Caco-2 (cell line): ENCODE data around the gene PSMD1. TPM values are rescaled to one million over a fixed set of nuclear protein-coding genes. Genes with fewer than 3 reads are reported as not detected.
A peak's percentile ranks its signal among the peaks of the same experiment; 100 is the strongest.

ENCODE experiments used
- BruUV-seq: library from RNA; stranded (reverse); fragments of 400-500 nt; replicated peaks from 2 replicates; lab custom pipeline; 2021; lab: Mats Ljungman, UMichigan
- CTCF ChIA-PET: fragments of 300-600 bp; sonication (Branson Sonifier 250); formaldehyde crosslinking; loops from one replicate; lab custom pipeline; 2022; ENCODE audit warnings: antibody characterized with exemption; lab: Charles Lee
- POLR2A ChIA-PET: fragments of 300-600 bp; sonication (Branson Sonifier 250); formaldehyde crosslinking; loops from one replicate; lab custom pipeline; 2022; ENCODE audit warnings: antibody characterized with exemption; lab: Charles Lee
- DNase-seq, 2 experiments: peaks; one replicate each; pipeline versions ENCODE4 v3.0.0 to v3.0.0-alpha.2; 2020 to 2022
- H3K27me3 ChIP-seq: replicated peaks from 2 replicates; pipeline ENCODE4 v1.6.0; 2011; ENCODE audit warnings: low read length; ENCODE audit not compliant: control insufficient read depth, insufficient read depth
- H3K36me3 ChIP-seq: 2 replicates; pipeline ENCODE4 v1.5.1; 2011; ENCODE audit warnings: low read length; ENCODE audit not compliant: control insufficient read depth, insufficient read depth
- H3K4me1 ChIP-seq: fragments of 250-450 bp; sonication (Bioruptor Pico); 2 replicates; pipeline ENCODE4 v1.5.1; 2020; ENCODE audit warnings: mild to moderate bottlenecking
- H3K4me3 ChIP-seq: 2 replicates; pipeline ENCODE4 v1.5.1; 2011; ENCODE audit warnings: low read depth, mild to moderate bottlenecking, control low read depth, low read length
- H3K9me3 ChIP-seq: fragments of 250-450 bp; sonication (Bioruptor Pico); 2 replicates; pipeline ENCODE4 v1.5.1; 2020; ENCODE audit warnings: mild to moderate bottlenecking, moderate library complexity
- H3K27ac Mint-ChIP-seq: one replicate; pipeline ENCODE4 v1.8.0; 2022; ENCODE audit warnings: mixed read lengths; ENCODE audit not compliant: unreplicated experiment
- H3K27me3 Mint-ChIP-seq: one replicate; pipeline ENCODE4 v1.8.0; 2022; ENCODE audit warnings: mixed read lengths; ENCODE audit not compliant: insufficient read depth, unreplicated experiment
- H3K36me3 Mint-ChIP-seq: one replicate; pipeline ENCODE4 v1.8.0; 2022; ENCODE audit warnings: mild to moderate bottlenecking, mixed read lengths; ENCODE audit not compliant: insufficient read depth, unreplicated experiment
- H3K4me1 Mint-ChIP-seq: one replicate; pipeline ENCODE4 v1.8.0; 2022; ENCODE audit warnings: low read depth, mixed read lengths; ENCODE audit not compliant: unreplicated experiment
- H3K4me3 Mint-ChIP-seq: one replicate; pipeline ENCODE4 v1.8.0; 2022; ENCODE audit warnings: mild to moderate bottlenecking, moderate library complexity, mixed read lengths; ENCODE audit not compliant: unreplicated experiment
- H3K9me3 Mint-ChIP-seq: one replicate; pipeline ENCODE4 v1.8.0; 2022; ENCODE audit warnings: mixed read lengths; ENCODE audit not compliant: unreplicated experiment
- CTCF ChIP-seq, 2 experiments: fragments of 200-600 bp in 1 of 2; IDR thresholded peaks; 1 replicate in 1 of 2; 2 replicates in 1 of 2; pipeline versions ENCODE4 v1.5.1 to v1.8.0; 2011 to 2022; ENCODE audit warnings: antibody characterized with exemption in 1 of 2, control low read depth in 1 of 2, inconsistent platforms in 1 of 2, low read depth in 1 of 2, low read length in 1 of 2, mild to moderate bottlenecking in 1 of 2, moderate library complexity in 1 of 2; ENCODE audit not compliant: insufficient read depth in 1 of 2, severe bottlenecking in 1 of 2, unreplicated experiment in 1 of 2
- intact Hi-C: fragments of 100-400 bp; cut with micrococcal nuclease; formaldehyde crosslinking; loops from one replicate; pipeline ENCODE4 v1.10.0; 2022; ENCODE audit not compliant: unreplicated experiment
- total RNA-seq: library from RNA; stranded (reverse); gene quantifications from 2 replicates; pipeline ENCODE4 v1.2.3, GENCODE V29; 2022

The PSMD1 gene
- total RNA-seq, 1 experiment from 2014 or later = 126 TPM

DNA sequence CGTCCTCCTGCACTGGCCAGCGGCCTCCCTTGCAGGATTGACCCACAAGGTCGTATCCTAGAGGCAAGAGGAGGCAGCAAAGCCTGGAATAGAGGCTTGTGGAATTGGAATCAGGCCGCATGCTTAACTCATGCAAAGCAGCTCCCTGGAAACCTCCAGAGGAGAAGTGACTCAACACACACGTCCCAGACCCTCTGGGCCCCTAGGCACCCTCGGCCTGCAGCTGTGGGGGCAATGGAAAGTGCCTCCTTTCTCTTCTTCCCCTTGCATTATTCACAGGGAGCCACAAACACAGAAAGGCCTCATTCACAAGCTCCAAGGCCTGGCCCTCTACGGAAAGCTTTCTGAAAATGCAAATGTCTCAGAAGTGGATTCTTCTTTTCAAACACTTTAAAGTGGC lies 41.2 kb upstream of the PSMD1 start:
- Mint-ChIP-seq H3K27me3 (no peaks in the 10 kb centered on the region), H3K4me1 (peaks cover 38% of the 10 kb centered on the region), H3K9me3 (no peaks in the 10 kb centered on the region), H3K36me3 (peaks cover 8% of the 10 kb centered on the region), H3K4me3 (no peak overlapping the region), H3K27ac (no peak overlapping the region)
- Histone ChIP-seq H3K9me3 (no peaks in the 10 kb centered on the region), H3K4me3 (no peak overlapping the region), H3K36me3 (no peaks in the 10 kb centered on the region), H3K4me1 (peaks cover 53% of the 10 kb centered on the region), H3K27me3 (no peaks in the 10 kb centered on the region)
- no TSS peak for BruUV-seq
- no peak for TF ChIP-seq CTCF (IDR thresholded peaks at IDR 0.05; ENCODE audit: insufficient read depth in 1 of 2, low read depth in 1 of 2, low read length in 1 of 2, severe bottlenecking in 1 of 2, unreplicated experiment in 1 of 2)
- no peak for DNase-seq
- intact Hi-C loops = no loop called here
- ChIA-PET CTCF (no interaction called here), POLR2A (no interaction called here)

DNA sequence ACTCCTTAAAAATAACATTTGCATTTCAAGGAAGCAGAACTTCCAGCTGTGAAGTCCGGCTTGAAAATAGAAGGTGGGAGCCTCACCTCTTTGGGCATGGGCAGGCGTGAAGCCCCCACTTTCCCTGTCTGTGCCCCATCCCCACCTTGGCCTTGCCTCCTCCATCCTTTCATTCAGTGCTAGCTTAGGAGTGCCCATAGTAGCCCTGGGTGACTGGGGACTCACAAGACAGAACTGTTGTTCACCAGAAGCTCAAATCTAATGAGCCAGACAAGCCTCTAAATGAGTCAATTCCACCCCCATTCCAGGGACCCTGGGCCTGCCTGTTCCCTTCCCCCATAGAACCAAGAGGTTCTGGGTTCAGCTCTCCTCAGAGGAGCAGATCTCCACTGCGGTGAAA lies 40.7 kb upstream of the PSMD1 start:
- Histone ChIP-seq H3K4me1 (peaks cover 51% of the 10 kb centered on the region), H3K27me3 (no peaks in the 10 kb centered on the region), H3K9me3 (no peaks in the 10 kb centered on the region), H3K36me3 (no peaks in the 10 kb centered on the region), H3K4me3 (no peak overlapping the region)
- no peak for DNase-seq
- Mint-ChIP-seq H3K36me3 (peaks cover 8% of the 10 kb centered on the region), H3K4me3 (no peak overlapping the region), H3K27ac (no peak overlapping the region), H3K27me3 (no peaks in the 10 kb centered on the region), H3K9me3 (no peaks in the 10 kb centered on the region), H3K4me1 (peaks cover 36% of the 10 kb centered on the region)
- CTCF ChIA-PET = no interaction called here
- intact Hi-C loops = no loop called here
- TF ChIP-seq CTCF (IDR thresholded peaks at IDR 0.05; ENCODE audit: insufficient read depth in 1 of 2, low read depth in 1 of 2, low read length in 1 of 2, severe bottlenecking in 1 of 2, unreplicated experiment in 1 of 2) = no peak
- no TSS peak for BruUV-seq
- POLR2A ChIA-PET = no interaction called here

DNA sequence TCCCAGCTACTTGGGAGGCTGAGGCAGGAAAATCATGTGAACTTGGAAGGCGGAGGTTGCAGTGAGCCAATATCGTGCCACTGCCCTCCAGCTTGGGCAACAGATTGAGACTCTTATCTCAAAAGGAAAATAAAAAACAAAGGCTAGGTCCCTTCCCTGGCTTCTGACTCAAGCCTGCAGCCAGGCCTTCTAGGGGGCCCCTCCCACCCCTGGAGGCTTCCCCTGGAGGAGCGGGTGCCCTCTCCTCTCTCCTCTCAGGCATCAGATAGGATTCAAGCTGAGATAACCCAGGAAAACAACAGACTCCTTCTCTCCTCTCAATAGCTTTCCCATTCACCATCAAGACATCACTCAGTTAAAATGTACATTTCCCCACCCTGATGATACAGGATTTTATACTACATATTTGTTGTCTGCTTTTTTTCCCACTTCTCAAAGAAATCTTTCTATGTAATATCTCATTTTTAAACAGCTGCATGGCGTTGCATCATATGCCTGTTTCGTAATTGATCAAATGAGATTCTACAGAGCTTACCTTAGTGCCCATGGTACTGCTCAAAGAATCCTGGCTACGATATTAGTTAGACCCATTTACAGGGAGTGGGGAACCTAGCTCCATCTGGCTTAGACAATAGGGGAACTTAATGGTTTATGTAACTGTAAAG lies 40.0 kb upstream of the PSMD1 start:
- peaks cover 49% of the 10 kb centered on the region for H3K4me1 ChIP-seq
- Mint-ChIP-seq H3K9me3 (no peaks in the 10 kb centered on the region), H3K27ac (peak overlapping the region; percentile 79), H3K36me3 (peaks cover 8% of the 10 kb centered on the region), H3K4me3 (peak overlapping the region; percentile 18), H3K4me1 (peaks cover 35% of the 10 kb centered on the region), H3K27me3 (no peaks in the 10 kb centered on the region)
- H3K4me3 ChIP-seq = no peak overlapping the region
- DNase-seq = no peak
- TF ChIP-seq CTCF (IDR thresholded peaks at IDR 0.05; ENCODE audit: insufficient read depth in 1 of 2, low read depth in 1 of 2, low read length in 1 of 2, severe bottlenecking in 1 of 2, unreplicated experiment in 1 of 2) = no peak
- H3K27me3 ChIP-seq = no peaks in the 10 kb centered on the region
- ChIA-PET CTCF (interaction anchor here (0.9 kb wide), 1 partner anchor 36 kb away, joined by 5 read pairs; no protein-coding TSS in a partner anchor), POLR2A (no interaction called here)
- BruUV-seq = no TSS peak
- intact Hi-C loops = no loop called here
- H3K9me3 ChIP-seq = no peaks in the 10 kb centered on the region
- no peaks in the 10 kb centered on the region for H3K36me3 ChIP-seq
